Placental epithelial cell (primary cell): ENCODE data around the gene ABHD12B. TPM values are rescaled to one million over a fixed set of nuclear protein-coding genes. Genes with fewer than 3 reads are reported as not detected.

Source experiments
- small RNA-seq: library from RNA; depleted of rRNA; stranded (forward); fragments of <200 nt; gene quantifications from one replicate; pipeline ENCODE3, GENCODE V24; 2012
- total RNA-seq: library from RNA; depleted of rRNA; stranded (reverse); fragments of >200 nt; gene quantifications from 2 replicates; pipeline ENCODE4 v1.2.3, GENCODE V29; 2012

ABHD12B gene, protein sequence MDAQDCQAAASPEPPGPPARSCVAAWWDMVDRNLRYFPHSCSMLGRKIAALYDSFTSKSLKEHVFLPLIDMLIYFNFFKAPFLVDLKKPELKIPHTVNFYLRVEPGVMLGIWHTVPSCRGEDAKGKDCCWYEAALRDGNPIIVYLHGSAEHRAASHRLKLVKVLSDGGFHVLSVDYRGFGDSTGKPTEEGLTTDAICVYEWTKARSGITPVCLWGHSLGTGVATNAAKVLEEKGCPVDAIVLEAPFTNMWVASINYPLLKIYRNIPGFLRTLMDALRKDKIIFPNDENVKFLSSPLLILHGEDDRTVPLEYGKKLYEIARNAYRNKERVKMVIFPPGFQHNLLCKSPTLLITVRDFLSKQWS
- not detected in 2 replicates for total RNA-seq

DNA sequence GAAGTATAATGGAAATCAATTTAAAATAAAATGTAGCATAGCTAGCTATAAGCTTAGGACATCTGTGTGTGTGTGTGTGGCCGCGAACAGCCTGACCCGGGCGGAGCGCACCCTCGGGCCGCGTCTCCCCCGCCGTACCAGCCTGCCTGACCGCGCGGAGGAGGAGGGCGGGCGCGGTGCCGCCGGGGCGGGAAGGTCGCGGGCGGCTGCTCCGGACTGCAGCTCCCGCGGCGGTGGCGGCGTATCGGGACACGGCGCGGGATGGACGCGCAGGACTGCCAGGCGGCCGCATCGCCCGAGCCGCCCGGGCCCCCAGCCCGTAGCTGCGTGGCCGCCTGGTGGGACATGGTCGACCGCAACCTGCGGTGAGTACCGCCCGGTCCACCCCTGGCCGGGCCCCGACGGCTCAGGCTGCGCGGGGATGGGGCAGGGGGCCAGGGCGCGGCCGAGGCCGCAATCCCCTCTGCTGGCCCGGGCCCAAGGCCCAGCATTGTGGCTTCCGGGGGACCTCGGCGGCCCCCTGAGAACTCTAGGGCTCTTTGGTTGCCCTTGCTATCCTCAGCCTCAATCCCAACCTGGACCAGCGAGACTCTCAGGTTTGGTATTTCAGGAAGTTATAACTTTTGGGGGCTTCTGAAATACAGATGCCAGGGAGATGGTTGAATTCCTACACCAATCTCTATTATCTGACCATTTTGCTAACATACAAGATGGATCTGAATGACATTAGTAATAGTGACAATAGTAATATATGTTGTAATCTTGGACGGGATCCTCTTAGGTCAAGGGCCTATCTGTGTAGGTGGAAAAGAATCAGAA, at the start of gene ABHD12B:
ABHD12B (plus strand) TSS at position 140 of the 819 bp plus-strand sequence; CDS start at position 262, 122 bp downstream.

GRCh38 chr14:50830932-50831725, 40.7 kb upstream of the ABHD12B start, which contains the start of gene NIN:
NIN (minus strand) TSS chr14:50831162; CDS start chr14:50822056, 9,106 bp downstream.

DNA sequence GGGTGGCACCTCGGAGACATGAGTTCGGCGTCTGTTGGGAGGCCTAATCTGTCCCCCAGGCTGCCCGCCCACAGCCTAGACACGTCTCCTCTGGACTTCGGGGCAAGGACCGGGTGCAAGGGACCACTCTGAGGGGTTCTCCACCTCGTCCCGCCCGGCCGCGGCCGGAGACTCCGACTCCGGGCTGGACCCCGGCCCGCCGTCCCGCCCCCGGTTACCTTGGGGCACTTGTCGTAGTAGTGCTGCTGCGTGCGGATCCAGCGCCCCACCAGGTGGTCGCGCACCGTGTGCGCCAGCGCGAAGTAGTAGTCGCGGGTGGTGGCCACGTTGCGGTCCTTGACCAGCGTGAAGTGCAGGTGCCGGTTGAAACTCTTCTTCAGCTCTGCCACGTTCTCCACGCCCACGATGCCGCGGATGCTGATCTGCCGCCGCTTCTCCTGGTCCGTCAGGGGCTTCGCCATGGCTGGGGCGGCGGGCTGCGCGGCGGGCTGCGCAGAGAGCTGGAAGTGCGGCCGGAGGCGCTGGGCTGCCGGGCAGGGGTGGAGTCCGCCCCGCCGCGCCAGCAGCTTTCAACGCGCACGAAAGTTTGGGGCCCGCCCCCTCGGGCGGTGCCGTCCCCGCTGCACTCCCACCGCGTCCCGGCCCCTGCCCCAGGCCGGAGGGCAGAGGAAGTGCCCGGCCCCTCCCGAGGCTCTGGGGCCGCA, 72.2 kb downstream of the ABHD12B start, which contains the start of gene PYGL:
PYGL (minus strand) TSS at position 541 of the 704 bp plus-strand sequence; CDS start at position 461, 80 bp downstream.

Small RNA genes within 50 kb of the gene (small RNA-seq; reads per million reads assigned to genes)
- not detected for gene RF00593

Other genes starting within 250 kb of the ABHD12B start
- gene SAV1, start 203.7 kb upstream of the ABHD12B start, total RNA-seq = 13.0 and 18.8 TPM in 2 replicates
- gene NIN, start 40.9 kb upstream of the ABHD12B start, total RNA-seq = 21.4 and 24.7 TPM in 2 replicates
- gene PYGL, start 72.4 kb downstream of the ABHD12B start, total RNA-seq = 197 and 298 TPM in 2 replicates
- gene TRIM9, start 223.1 kb downstream of the ABHD12B start, total RNA-seq = 2.4 and 2.7 TPM in 2 replicates